Effector memory CD4-positive, alpha-beta T cell (primary cell): Measurements from ENCODE around the gene LTBP2.

ENCODE experiments used
- DNase-seq, 3 donors: peaks; one replicate each; pipeline ENCODE4 v3.0.0-alpha.2; 2020
- H3K27ac ChIP-seq: 2 replicates; pipeline ENCODE4 v1.7.0; 2013; ENCODE audit warnings: mild to moderate bottlenecking, low read length, moderate library complexity; ENCODE audit not compliant: insufficient read depth, poor library complexity, severe bottlenecking
- H3K27me3 ChIP-seq: replicated peaks from 2 replicates; pipeline ENCODE4 v1.7.0; 2013; ENCODE audit warnings: mild to moderate bottlenecking, low read length; ENCODE audit not compliant: insufficient read depth, control insufficient read depth, poor library complexity, severe bottlenecking
- H3K36me3 ChIP-seq: 2 replicates; pipeline ENCODE4 v1.7.0; 2013; ENCODE audit warnings: mild to moderate bottlenecking, low read length, moderate library complexity; ENCODE audit not compliant: control insufficient read depth, insufficient read depth
- H3K4me1 ChIP-seq: 2 replicates; pipeline ENCODE4 v1.7.0; 2013; ENCODE audit warnings: low read length, mild to moderate bottlenecking; ENCODE audit not compliant: control insufficient read depth, insufficient read depth, poor library complexity, severe bottlenecking
- H3K4me3 ChIP-seq: 2 replicates; pipeline ENCODE4 v1.7.0; 2013; ENCODE audit warnings: low read length, low read depth, mild to moderate bottlenecking; ENCODE audit not compliant: insufficient read depth, poor library complexity, severe bottlenecking
- H3K9me3 ChIP-seq: 2 replicates; pipeline ENCODE4 v1.7.0; 2013; ENCODE audit warnings: mild to moderate bottlenecking, low read length, moderate library complexity; ENCODE audit not compliant: control insufficient read depth

LTBP2 gene

DNA sequence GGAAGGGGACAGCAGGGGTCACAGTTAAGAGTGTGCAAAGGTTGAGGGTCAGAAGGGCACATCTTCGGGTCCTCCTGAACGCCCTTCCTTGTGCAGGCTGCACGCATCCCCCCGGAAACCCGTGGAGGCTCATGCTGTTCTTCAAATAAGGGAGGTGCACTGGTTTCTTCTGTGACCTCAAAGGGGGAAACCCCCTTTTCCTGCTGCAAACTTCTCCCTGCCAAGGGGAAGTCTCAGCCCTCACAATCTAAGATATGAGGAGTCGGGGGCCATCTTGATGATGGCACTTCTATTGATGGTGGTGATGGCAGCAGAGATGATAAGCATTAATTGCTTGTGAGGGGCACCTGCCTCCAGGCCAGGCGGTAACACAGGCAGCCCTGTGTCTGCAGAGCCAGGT is 78.5 kb downstream of the LTBP2 start:
- no peaks in the 10 kb centered on the region for H3K4me1 ChIP-seq
- H3K9me3 ChIP-seq: no peaks in the 10 kb centered on the region
- H3K36me3 ChIP-seq: no peaks in the 10 kb centered on the region
- no peak for DNase-seq
- H3K27ac ChIP-seq: no peak overlapping the region
- no peaks in the 10 kb centered on the region for H3K27me3 ChIP-seq
- H3K4me3 ChIP-seq: no peak overlapping the region

DNA sequence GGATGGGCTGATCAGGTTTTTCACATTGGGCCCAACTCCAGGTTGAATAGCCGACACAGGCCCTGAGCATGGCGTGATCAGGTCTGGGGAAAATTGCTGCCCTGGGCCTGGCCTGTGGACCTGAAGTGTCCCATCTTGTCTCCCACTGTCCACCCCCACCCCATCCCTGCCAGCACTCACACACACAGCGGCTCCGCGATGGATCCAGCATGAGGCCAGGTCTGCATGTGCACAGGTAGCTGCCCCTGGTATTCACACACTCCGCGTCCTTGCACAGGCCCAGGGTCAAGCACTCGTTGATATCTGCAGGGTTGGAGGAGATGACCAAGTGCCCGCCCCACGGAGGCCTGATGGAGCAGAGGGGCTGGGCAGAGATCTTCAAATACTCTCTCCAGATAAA is 79.8 kb downstream of the LTBP2 start:
- no peak overlapping the region for H3K27ac ChIP-seq
- no peaks in the 10 kb centered on the region for H3K9me3 ChIP-seq
- no peaks in the 10 kb centered on the region for H3K27me3 ChIP-seq
- H3K36me3 ChIP-seq: no peaks in the 10 kb centered on the region
- no peak overlapping the region for H3K4me3 ChIP-seq
- no peak for DNase-seq
- H3K4me1 ChIP-seq: no peaks in the 10 kb centered on the region

DNA sequence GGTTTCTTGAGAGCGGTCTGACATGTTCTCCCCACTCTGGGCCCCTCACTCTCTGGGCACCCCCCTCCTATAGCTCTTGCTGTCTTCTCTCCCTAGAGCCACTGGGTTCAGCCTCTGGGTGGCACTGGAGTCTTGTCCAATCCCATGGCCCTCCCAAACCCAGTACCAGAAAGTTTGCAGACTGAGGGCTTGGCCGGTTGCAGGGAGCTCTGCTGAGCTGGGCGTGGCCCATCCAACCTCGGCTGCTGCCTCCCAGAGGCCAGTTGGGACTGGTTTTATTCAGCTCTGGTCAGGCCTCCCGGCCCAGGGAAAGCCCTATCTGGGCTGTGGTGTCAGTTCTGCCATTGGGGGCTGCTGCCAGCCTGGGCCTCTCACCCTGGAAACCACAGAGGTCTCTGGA is 80.6 kb downstream of the LTBP2 start:
- DNase-seq: no peak
- H3K36me3 ChIP-seq: no peaks in the 10 kb centered on the region
- no peaks in the 10 kb centered on the region for H3K9me3 ChIP-seq

DNA sequence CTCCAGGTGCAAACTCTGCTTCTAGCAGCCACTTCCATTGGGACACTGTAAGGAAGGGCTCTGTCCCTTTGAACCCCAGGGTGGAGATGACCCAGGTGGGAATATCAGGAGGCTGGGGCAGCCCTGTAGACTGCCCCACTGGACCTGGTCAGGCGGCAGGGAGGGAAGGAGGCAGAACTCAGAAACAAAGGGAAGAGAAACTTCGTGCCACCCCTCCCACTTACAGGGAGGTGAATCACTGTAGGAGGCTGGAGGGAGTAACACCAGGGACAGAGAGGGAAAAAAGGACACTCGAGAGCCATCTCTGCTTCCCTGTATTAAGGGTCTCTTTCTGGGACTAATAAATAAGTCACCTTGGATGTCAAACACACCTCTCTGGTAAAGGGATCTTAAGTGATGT is 81.0 kb downstream of the LTBP2 start:
- no peak for DNase-seq
- no peaks in the 10 kb centered on the region for H3K4me1 ChIP-seq

More for the DNA sequence above, 80.6 kb downstream of the LTBP2 start:
- Histone ChIP-seq H3K4me1 (no peaks in the 10 kb centered on the region), H3K4me3 (no peak overlapping the region), H3K27ac (no peak overlapping the region), H3K27me3 (no peaks in the 10 kb centered on the region)

DNA sequence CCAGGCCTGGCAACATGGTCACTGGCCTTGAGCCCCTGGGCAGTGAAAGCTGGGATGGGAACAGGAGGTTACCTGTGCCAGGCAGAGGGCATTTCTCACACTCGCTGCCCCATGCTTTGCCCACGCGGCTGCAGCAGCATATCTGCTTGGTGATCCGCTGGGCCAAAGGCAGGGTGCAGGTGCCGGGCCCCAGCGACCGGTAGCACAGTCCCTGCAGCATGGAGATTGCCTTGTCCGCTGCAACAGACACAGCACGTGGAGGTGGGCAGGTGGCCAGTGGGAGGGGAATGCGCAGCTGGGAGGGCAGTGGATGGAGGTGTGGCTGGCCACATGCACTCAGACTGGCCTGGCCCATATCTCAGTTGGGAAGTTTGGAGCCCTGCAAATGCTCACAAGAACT is 83.2 kb downstream of the LTBP2 start:
- no peak for DNase-seq
- no peak overlapping the region for H3K27ac ChIP-seq
- no peaks in the 10 kb centered on the region for H3K4me1 ChIP-seq
- no peaks in the 10 kb centered on the region for H3K36me3 ChIP-seq
- no peak overlapping the region for H3K4me3 ChIP-seq
- H3K27me3 ChIP-seq: no peaks in the 10 kb centered on the region
- no peaks in the 10 kb centered on the region for H3K9me3 ChIP-seq

More for the DNA sequence above, 81.0 kb downstream of the LTBP2 start:
- no peaks in the 10 kb centered on the region for H3K36me3 ChIP-seq
- H3K27ac ChIP-seq: no peak overlapping the region
- H3K4me3 ChIP-seq: no peak overlapping the region
- no peaks in the 10 kb centered on the region for H3K27me3 ChIP-seq
- no peaks in the 10 kb centered on the region for H3K9me3 ChIP-seq

DNA sequence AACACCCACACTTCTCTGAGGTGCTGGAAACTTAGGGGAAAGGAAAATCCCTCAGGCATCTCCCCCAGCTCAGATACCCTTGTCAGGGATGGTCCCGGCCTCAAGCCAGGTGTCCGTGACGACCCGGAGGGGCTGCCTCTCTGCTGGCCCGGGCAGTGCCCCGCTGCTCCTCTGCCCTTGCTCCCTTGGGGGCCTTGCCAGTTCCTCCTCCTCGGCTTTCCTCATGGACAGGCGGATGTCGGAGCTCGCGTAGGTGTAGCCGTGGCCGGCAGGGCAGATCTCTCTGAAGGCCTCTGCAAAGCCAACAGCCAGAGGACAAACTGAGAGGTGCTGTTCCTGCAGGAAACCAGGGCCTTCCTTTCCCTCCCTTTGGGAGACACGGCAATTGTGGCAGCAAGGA is 83.6 kb downstream of the LTBP2 start:
- Histone ChIP-seq H3K27ac (no peak overlapping the region), H3K36me3 (no peaks in the 10 kb centered on the region)
- DNase-seq: no peak

DNA sequence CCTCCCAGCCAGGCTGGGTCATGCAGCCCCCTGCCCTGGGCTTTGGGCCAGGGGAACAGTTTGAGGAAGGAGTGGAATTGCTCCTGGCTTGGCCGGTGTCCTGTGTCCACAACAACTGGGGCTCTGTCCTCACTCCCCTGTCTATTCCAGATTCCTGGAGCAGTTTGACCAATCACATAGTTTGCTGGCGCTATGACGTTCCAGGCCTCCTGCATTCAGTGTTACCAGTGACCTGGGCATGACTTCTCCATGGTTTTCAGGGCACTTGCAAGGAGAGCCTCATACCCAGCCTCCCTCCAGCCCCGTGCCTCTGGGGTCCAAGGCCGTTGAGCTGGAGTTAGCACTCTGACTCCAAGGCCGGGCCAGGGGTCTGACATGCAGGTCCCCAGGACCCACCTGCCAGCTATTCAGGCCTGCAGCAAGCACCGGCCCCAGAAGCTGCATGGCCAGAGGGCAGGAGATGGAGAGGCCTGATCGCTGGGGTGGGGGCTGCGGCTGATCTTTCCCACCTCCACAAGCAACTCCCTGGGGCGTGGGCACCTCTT is 84.2 kb downstream of the LTBP2 start:
- Histone ChIP-seq H3K4me3 (no peak overlapping the region), H3K27me3 (no peaks in the 10 kb centered on the region), H3K27ac (no peak overlapping the region), H3K36me3 (no peaks in the 10 kb centered on the region), H3K4me1 (no peaks in the 10 kb centered on the region), H3K9me3 (no peaks in the 10 kb centered on the region)
- DNase-seq: no peak

More for the DNA sequence above, 83.6 kb downstream of the LTBP2 start:
- Histone ChIP-seq H3K27me3 (no peaks in the 10 kb centered on the region), H3K9me3 (no peaks in the 10 kb centered on the region), H3K4me3 (no peak overlapping the region), H3K4me1 (no peaks in the 10 kb centered on the region)

DNA sequence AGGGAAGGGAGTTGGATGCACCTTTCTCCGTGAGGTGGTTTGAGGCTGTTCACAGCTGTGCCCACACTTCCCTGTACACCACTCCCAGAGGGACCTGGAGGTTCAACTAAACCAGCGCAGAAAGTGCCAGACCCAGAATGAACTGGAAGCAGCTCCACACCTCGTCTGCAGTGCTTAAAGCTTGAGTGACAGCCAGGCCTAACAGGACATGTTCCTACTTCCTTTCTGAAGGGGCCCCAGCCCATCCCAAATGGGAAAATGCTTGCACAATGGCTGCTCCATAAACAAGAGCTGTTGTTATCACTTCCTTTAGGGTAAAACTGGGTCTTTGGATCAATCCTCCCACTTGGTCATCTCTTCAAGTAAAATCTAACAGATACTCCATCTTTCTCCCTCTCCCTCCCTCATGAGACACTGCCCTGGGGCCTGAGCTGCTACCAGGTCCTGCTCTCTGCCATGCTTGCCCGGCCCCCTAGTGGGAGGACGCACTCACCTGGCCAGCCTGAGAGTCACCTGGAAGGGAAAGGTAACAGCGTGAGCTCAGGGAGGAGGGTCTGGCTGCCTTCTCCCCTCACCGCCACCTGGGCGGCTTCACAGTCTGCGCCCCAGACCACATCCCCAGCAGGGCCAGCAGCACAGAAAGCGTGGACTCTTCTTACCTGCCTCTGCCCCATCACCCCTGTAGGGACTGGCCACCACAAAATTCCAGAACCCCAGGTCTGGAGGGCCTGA is 85.0 kb downstream of the LTBP2 start:
- Histone ChIP-seq H3K4me3 (no peak overlapping the region), H3K4me1 (no peaks in the 10 kb centered on the region), H3K36me3 (no peaks in the 10 kb centered on the region), H3K27ac (no peak overlapping the region), H3K9me3 (no peaks in the 10 kb centered on the region), H3K27me3 (no peaks in the 10 kb centered on the region)
- DNase-seq: no peak

DNA sequence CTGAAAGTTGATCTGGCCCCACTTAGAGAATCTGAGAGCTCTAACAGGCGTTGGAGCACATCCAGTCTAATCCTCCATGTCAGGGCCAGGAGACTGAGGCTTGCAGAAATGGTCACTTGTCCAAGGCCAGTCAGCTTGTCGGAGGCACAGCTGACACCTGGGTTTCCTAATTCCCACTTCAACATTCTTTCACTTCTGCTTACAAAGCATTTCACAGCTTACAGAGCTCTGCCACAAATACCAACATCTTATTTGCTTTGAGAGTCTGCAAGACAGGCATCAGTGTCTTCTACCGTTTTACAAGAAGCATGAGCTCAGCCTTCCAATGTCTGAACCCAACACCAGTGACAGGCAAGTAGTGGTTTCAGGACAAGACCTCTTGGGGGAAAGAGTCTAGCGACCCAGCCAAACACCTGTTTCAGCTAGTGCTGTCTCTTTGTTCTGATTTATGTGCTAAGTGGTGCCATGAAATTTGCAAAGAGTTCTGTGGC is 86.6 kb downstream of the LTBP2 start:
- Histone ChIP-seq H3K9me3 (no peaks in the 10 kb centered on the region), H3K36me3 (no peaks in the 10 kb centered on the region), H3K27me3 (no peaks in the 10 kb centered on the region), H3K4me3 (no peak overlapping the region), H3K4me1 (no peaks in the 10 kb centered on the region), H3K27ac (no peak overlapping the region)
- DNase-seq: no peak

DNA sequence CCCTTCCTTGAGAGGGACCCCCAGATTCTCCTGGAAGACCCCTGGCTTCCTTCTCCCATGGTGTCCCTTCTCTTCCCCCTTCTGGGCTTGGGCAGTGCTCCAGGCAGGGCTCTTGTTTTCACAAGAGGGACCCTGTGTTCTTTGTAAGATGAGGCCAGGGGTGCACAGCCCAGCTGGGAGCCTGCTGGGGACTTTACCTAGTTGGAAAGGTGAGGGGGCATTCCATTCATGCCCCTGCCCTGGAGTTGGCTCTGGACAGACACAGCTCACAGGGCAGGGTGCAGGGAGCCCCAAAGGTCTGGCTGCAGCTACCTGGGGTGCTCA is 87.3 kb downstream of the LTBP2 start:
- Histone ChIP-seq H3K27ac (no peak overlapping the region), H3K36me3 (no peaks in the 10 kb centered on the region), H3K4me1 (no peaks in the 10 kb centered on the region)

More for the DNA sequence above, 87.3 kb downstream of the LTBP2 start:
- no peaks in the 10 kb centered on the region for H3K27me3 ChIP-seq
- no peak overlapping the region for H3K4me3 ChIP-seq
- no peaks in the 10 kb centered on the region for H3K9me3 ChIP-seq
- DNase-seq: no peak
